ENCODE measurements around the gene MBIP.
"Not testable (repeated sequence)": the region's sequence is repeated elsewhere in the genome, so short reads cannot be mapped to it uniquely, and the experiment has no call there.

Gene MBIP

GRCh38 chr14:36340276-36340890 lies 19.9 kb upstream of the MBIP start:
- Histone ChIP-seq H3K79me2 (ENCODE audit: insufficient read depth, low read length) (no peaks in the 10 kb centered on the region), H3K9me3 (ENCODE audit: insufficient read depth, low read length, severe bottlenecking) (no peaks in the 10 kb centered on the region), H3K4me1 (ENCODE audit: insufficient read depth, low read length) (no peaks in the 10 kb centered on the region), H4K20me1 (ENCODE audit: insufficient read depth, low read length) (no peaks in the 10 kb centered on the region), H3K27ac (ENCODE audit: low read length) (no peak overlapping the region), H2AFZ (ENCODE audit: low read depth, low read length) (no peak overlapping the region), H3K4me3 (ENCODE audit: low read depth in 1 of 2, low read length in 2 of 2) (no peak overlapping the region), H3K9ac (ENCODE audit: low read depth, low read length) (no peak overlapping the region), H3K36me3 (ENCODE audit: insufficient read depth, low read length) (no peaks in the 10 kb centered on the region), H3K4me2 (ENCODE audit: insufficient read depth, low read length) (no peak overlapping the region), H3K27me3 (ENCODE audit: insufficient read depth, low read length, poor library complexity) (peaks cover 5% of the 10 kb centered on the region)
- DNase-seq = no peak
- no peak for ATAC-seq (ENCODE audit: insufficient read depth, low read depth)
- TF ChIP-seq EZH2 (IDR thresholded peaks at IDR 0.05; ENCODE audit: borderline replicate concordance, low read depth, low read length, severe bottlenecking) (no peak), CTCF (IDR thresholded peaks at IDR 0.05; ENCODE audit: borderline replicate concordance, extremely low read depth, low read length, poor library complexity, severe bottlenecking) (no peak)

GRCh38 chr14:36339816-36340215 lies 19.4 kb upstream of the MBIP start:
- peaks cover 5% of the 10 kb centered on the region for H3K27me3 ChIP-seq (ENCODE audit: insufficient read depth, low read length, poor library complexity)

GRCh38 chr14:36333119-36333518 lies 12.7 kb upstream of the MBIP start:
- no peak for ATAC-seq (ENCODE audit: insufficient read depth, low read depth)
- no peaks in the 10 kb centered on the region for H4K20me1 ChIP-seq (ENCODE audit: insufficient read depth, low read length)
- no peak overlapping the region for H3K27ac ChIP-seq (ENCODE audit: low read length)
- no peak overlapping the region for H3K4me2 ChIP-seq (ENCODE audit: insufficient read depth, low read length)
- no peaks in the 10 kb centered on the region for H3K9me3 ChIP-seq (ENCODE audit: insufficient read depth, low read length, severe bottlenecking)
- no peaks in the 10 kb centered on the region for H3K79me2 ChIP-seq (ENCODE audit: insufficient read depth, low read length)
- H3K9ac ChIP-seq (ENCODE audit: low read depth, low read length) = no peak overlapping the region
- H3K27me3 ChIP-seq (ENCODE audit: insufficient read depth, low read length, poor library complexity) = peaks cover 10% of the 10 kb centered on the region
- TF ChIP-seq CTCF (IDR thresholded peaks at IDR 0.05; ENCODE audit: borderline replicate concordance, extremely low read depth, low read length, poor library complexity, severe bottlenecking) (no peak), EZH2 (IDR thresholded peaks at IDR 0.05; ENCODE audit: borderline replicate concordance, low read depth, low read length, severe bottlenecking) (no peak)
- H2AFZ ChIP-seq (ENCODE audit: low read depth, low read length) = no peak overlapping the region
- H3K36me3 ChIP-seq (ENCODE audit: insufficient read depth, low read length) = no peaks in the 10 kb centered on the region
- DNase-seq = no peak
- no peak overlapping the region for H3K4me3 ChIP-seq (ENCODE audit: low read depth in 1 of 2, low read length in 2 of 2)
- H3K4me1 ChIP-seq (ENCODE audit: insufficient read depth, low read length) = no peaks in the 10 kb centered on the region

More at GRCh38 chr14:36339816-36340215, 19.4 kb upstream of the MBIP start:
- Histone ChIP-seq H3K27ac (ENCODE audit: low read length) (no peak overlapping the region), H3K4me1 (ENCODE audit: insufficient read depth, low read length) (no peaks in the 10 kb centered on the region), H3K9me3 (ENCODE audit: insufficient read depth, low read length, severe bottlenecking) (no peaks in the 10 kb centered on the region), H3K36me3 (ENCODE audit: insufficient read depth, low read length) (no peaks in the 10 kb centered on the region), H4K20me1 (ENCODE audit: insufficient read depth, low read length) (no peaks in the 10 kb centered on the region), H3K4me3 (ENCODE audit: low read depth in 1 of 2, low read length in 2 of 2) (no peak overlapping the region), H3K79me2 (ENCODE audit: insufficient read depth, low read length) (no peaks in the 10 kb centered on the region), H3K4me2 (ENCODE audit: insufficient read depth, low read length) (no peak overlapping the region), H3K9ac (ENCODE audit: low read depth, low read length) (no peak overlapping the region), H2AFZ (ENCODE audit: low read depth, low read length) (no peak overlapping the region)
- DNase-seq = no peak
- TF ChIP-seq EZH2 (IDR thresholded peaks at IDR 0.05; ENCODE audit: borderline replicate concordance, low read depth, low read length, severe bottlenecking) (no peak), CTCF (IDR thresholded peaks at IDR 0.05; ENCODE audit: borderline replicate concordance, extremely low read depth, low read length, poor library complexity, severe bottlenecking) (no peak)
- ATAC-seq (ENCODE audit: insufficient read depth, low read depth) = no peak

GRCh38 chr14:36327573-36327972 lies 7.1 kb upstream of the MBIP start:
- peaks cover 19% of the 10 kb centered on the region for H3K27me3 ChIP-seq (ENCODE audit: insufficient read depth, low read length, poor library complexity)
- H3K9me3 ChIP-seq (ENCODE audit: insufficient read depth, low read length, severe bottlenecking); H3K36me3 ChIP-seq (ENCODE audit: insufficient read depth, low read length); ATAC-seq (ENCODE audit: insufficient read depth, low read depth); H3K4me3 ChIP-seq (ENCODE audit: low read depth in 1 of 2, low read length in 2 of 2); H2AFZ ChIP-seq (ENCODE audit: low read depth, low read length); H3K79me2 ChIP-seq (ENCODE audit: insufficient read depth, low read length); H3K4me2 ChIP-seq (ENCODE audit: insufficient read depth, low read length); H4K20me1 ChIP-seq (ENCODE audit: insufficient read depth, low read length); H3K9ac ChIP-seq (ENCODE audit: low read depth, low read length); DNase-seq; H3K4me1 ChIP-seq (ENCODE audit: insufficient read depth, low read length); H3K27ac ChIP-seq (ENCODE audit: low read length): not testable (repeated sequence)

Measured in DND-41 (cell line).